ENCODE results near the gene KIF21B. TPM values are rescaled to one million over a fixed set of nuclear protein-coding genes. Genes with fewer than 3 reads are reported as not detected.
"Not testable (repeated sequence)": the region's sequence is repeated elsewhere in the genome, so short reads cannot be mapped to it uniquely, and the experiment has no call there.

Gene KIF21B
- polyA plus RNA-seq, 3 donors = 2.0 to 2.3 (median 2.0) TPM

DNA sequence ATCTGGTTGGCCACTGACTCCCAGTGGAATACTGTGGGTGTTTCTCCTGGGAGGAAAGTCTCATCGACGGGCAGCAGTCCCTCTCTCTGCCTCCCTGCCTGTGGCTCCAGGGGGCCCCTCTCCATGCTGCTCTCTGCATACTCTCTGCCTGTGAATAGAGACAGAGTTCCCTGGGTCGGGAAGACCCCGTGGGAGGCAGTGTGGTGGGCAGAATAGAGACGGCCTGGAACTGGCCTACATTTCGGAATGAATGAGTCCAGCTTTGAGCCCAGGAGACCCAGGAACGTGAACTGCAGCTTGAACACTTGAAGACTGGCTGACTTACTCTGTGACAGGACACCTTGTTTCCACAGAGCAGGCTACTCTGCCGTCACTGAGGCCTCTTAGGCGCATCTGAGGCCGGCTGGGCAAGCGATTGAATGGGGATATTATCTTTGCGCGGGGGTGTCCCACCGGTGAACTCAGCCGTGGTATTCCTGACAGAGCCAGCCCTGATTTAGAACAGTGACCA, 64.0 kb downstream of the KIF21B start:
- DNase-seq (ENCODE audit: low read depth in 3 of 3, low spot score in 2 of 3) = no peak

DNA sequence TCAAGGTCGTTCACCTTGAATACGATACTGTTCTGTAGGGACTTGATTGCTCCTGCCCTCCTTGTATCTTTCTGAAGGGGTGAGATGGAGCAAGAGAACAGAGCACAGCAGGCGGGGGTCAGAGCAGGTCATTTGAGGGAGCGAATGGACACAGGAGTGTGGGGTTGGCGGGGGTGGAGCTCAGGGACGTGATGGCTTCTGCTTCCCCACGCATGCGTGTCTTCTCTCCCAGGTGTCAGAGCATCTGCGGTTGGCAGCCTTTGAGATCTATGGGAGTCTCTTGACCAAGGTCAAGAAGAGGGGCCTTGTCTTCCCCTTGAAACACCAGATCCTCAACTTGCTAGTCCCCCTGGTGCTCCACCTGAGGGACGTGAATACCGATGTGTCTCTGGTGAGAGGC, 64.9 kb downstream of the KIF21B start:
- no peak for DNase-seq (ENCODE audit: low read depth in 3 of 3, low spot score in 2 of 3)

DNA sequence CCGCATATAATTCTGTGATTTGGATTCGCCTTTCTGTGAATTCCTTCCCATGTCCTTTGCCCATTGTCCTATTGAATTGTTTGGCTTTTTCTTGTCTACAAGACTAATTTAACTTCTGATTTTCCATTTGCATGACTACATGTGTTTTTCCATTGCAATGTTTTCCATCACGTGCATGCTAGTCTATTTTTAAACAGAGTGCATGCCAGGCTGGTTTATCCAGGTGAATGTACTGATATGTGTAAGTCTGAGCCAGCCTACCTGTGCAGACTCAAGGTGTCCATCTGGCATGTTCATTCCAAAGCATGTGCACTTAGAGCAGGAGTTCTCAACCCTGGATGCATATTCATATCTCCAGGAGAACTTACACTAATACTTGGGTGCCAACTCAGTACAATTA, 69.1 kb downstream of the KIF21B start:
- DNase-seq (ENCODE audit: low read depth in 3 of 3, low spot score in 2 of 3) = no peak

DNA sequence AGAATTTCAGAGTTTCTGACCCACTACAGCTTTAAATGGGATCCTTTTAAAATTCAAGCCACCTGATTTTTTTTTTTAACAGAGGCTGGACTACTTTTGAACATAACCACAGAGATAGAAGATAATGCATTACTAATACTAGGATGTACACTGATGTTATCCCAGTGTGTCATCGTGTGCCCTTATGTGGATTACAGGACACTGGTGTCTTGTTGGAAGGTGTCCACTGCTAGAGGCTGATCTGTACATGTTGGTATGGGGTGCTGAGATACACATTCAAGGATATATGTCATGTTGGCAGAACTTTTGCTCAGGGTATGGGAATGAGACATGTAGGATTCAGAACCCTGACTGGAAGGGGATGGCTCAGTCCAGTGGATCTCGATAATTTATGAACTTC, 72.5 kb downstream of the KIF21B start:
- no peak for DNase-seq (ENCODE audit: low read depth in 3 of 3, low spot score in 2 of 3)

DNA sequence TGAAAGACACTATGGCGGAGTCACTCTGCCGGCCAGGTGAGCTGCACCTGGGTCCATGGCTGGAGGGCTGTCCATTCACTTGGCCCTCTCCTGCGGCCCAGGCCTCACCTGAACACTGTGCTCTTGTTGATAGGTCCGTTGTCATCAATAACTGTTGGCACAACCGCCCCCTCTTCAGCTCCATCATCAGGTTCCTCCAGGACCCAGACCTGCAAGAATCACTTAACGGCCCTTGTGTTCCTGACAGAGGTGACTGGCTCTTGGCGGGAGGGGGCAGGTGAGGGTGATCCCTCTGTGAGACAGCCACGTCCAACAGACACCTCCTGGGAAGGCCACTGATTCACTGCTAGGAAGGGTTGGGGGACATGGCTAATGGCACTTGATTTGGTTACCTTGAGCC, 73.9 kb downstream of the KIF21B start:
- no peak for DNase-seq (ENCODE audit: low read depth in 3 of 3, low spot score in 2 of 3)

DNA sequence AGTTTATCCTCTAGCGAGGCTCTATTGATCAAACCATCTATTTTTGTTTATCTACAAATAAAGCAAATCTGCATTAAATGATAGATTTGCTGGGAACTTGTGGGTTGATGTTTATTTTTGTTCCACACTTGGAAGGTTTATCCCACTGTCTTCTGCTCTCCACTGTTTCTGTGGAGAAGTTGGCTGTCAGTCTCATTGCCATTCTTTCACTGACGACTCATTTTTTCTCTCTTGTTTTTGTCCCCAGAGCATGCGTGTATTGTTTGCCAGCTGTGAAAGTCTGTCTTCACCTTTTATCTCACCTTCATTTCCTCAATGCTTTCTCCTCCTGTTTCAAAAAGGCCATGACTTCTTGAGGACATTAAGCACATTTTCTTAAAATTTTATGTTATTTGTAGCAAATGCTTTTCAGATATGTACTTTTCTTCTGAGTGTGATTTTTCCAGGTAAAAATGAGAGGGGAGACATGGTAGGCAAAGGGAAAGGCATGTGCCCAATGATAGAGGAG, 76.4 kb downstream of the KIF21B start:
- DNase-seq (ENCODE audit: low read depth in 3 of 3, low spot score in 2 of 3) = no peak

DNA sequence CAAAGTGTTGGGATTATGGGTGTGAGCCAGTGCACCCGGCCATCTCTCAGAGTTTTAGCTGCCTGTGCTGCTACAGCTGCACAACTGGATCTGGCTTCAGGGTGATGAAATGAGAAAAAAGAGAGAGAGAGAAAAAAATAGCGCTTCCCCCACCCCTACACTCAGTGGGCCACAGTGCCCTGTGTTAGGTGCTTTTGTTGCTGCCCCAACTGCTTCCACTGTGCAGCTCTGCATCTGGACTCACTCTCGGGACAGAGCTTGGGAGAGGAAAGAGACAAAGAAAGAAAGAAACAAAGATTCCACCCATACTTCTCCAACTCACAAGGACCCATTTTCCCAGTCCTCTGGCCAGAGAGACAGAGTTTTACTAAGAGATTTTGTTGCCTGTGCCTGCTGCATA, 78.4 kb downstream of the KIF21B start:
- no peak for DNase-seq (ENCODE audit: low read depth in 3 of 3, low spot score in 2 of 3)

DNA sequence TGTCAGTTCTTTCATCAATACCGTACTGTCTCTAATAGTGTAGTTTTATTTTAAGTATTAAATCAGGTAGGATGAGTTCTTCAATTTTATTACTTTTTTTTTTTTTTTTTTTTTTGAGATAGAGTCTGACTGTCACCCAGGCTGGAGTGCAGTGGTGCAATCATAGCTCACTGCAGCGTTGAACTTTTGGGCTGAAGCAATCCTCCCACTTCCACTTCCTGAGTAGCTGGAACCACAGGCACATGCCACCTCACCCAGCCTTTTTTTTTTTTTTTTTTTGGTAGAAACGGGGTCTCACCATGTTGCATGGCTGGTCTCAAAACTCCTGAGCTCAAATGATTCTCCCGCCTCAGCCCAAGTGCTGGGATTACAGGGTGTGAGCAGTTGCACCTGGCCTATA, 84.6 kb downstream of the KIF21B start:
- DNase-seq (ENCODE audit: low read depth in 3 of 3, low spot score in 2 of 3) = no peak

DNA sequence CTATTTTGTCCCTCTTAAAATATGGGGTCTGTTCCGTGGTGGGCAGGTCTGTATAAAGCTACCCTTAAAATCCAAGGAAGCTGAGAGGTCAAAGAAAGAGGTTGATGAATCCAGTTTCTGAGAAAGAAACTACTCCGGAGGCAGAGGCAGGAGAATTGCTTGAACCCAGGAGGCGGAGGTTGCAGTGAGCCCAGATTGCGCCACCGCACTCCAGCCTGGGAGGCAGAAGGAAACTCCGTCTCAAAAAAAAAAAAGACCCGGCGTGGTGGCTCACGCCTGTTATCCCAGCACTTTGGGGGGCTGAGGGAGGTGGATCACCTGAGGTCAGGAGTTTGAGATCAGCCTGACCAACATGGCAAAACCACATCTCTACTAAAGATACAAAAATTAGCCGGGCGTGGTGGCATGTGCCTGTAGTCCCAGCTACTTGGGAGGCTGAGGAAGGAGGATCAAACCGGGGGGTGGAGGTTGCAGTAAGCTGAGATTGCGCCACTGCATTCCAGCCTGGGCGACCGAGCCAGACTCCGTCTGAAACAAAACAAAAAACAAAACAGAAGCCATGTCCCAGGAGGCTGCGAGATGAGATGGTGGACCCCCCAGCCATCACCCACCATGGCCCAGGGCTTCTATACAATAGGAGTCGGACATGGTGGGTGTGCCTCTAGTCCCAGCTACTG, 88.1 kb downstream of the KIF21B start:
- not testable (repeated sequence) for DNase-seq (ENCODE audit: low read depth in 3 of 3, low spot score in 2 of 3)

DNA sequence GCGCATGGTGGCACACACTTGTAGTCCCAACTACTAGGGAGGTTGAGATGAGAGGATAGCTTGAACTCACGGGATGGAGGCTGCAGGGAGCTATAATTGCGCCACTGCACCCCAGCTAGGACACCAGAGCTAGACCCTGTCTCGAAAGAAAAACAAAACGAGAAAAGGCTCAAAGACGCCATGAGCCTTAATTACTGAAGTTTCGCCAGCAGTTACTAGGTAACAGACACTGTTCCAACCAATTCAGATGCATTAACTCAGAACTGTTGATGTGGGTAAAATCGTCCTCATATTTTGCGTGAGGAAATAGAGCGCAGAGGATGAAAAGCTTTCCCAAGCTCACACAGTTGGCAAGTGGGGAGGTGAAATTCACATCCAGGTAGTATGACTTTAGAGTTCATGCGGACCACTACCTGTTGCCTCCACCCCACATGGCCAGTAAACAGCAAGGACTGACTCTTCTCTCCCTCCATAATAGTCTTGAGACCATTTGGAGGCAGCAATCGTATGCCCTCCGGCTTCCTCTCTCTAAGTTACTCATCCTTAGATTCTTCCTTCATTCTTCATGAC, 88.8 kb downstream of the KIF21B start:
- DNase-seq (ENCODE audit: low read depth in 3 of 3, low spot score in 2 of 3) = no peak

DNA sequence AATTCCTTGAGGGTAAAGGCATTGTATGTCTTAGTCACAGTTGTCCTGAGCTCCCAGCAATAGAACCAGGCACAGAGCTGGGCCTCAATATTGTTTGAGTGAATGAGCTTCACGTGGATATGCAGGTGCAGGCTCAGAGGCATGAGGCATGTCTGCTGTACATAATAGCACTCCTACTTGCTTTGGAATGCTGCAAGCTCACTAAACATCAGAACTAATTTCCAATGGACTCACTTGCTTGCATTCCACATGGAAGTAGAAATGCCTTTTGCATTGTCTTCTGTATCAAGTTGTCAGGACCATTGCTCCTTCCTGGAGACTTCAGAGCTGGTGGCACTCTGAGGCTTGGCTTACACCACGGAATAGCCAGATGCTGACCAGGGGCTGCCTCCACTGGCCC, 91.7 kb downstream of the KIF21B start:
- DNase-seq (ENCODE audit: low read depth in 3 of 3, low spot score in 2 of 3) = no peak

DNA sequence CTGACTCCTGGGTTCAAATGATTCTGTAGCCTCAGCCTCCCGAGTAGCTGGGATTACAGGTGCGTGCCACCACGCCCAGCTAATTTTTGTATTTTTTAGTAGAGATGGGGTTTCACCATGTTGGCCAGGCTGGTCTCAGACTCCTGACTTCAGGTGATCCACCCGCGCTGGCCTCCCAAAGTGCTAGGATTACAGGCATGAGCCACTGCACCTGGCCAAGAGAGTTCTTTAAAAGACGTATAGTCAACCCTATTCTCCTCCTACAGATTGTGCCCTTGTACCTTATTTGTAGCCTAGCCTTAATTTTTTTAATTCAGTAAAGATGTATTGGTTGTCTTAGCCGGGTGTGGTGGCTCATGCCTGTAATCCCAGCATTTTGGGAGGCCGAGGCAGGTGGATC, 93.2 kb downstream of the KIF21B start:
- not testable (repeated sequence) for DNase-seq (ENCODE audit: low read depth in 3 of 3, low spot score in 2 of 3)

DNA sequence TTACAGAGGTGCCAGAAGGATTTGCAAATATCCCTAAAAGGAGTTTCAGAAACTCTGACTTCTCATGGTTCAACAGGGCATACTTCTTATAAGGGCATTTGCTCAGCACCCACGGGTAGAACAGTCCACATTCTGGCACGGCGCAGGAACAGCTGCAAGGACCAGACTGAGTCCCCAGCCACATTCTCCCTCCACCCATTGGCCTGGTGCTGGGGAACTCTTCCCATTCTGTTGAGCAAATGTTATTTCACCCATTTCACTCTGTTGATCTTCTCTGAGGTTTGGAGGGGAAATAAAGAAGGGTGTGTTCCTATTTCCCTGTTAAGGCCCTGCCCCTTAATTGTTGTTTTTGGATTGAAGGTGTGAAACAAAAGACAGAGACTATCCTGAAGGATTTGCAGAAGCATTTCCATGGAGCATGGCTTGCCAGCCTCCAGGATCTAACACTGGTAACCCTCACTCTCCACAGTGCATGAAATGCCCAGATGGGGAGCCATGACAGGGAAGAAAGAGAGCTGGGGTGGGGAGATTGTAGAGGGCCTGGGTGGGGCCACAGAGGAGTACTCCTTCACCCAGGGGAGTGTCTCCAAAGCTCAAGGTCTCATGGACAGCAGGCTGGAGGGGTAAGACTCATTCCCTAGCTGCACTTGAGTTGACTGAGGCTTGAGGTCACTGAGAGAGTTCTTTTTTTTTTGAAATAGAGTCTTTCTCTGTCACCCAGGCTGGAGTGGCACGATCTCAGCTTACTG, 93.8 kb downstream of the KIF21B start:
- no peak for DNase-seq (ENCODE audit: low read depth in 3 of 3, low spot score in 2 of 3)

DNA sequence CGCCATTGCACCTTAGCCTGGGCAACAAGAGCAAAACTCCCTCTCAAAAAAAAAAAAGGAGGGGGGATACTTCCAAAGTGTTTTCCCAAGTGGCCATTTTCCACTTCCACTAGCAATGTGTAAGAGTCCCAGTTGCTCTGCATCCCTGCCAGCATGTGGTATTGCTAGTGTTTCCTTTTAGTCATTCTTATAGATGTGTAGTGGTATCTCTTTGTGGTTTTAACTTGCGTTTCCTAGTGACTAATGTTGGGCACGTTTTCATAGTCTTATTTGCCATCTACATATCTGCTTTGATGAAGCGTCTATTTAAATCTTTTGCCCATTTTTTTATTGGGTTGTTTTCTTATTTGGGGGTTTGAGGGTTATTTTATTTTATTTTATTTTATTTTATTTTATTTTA, 97.7 kb downstream of the KIF21B start:
- no peak for DNase-seq (ENCODE audit: low read depth in 3 of 3, low spot score in 2 of 3)

DNA sequence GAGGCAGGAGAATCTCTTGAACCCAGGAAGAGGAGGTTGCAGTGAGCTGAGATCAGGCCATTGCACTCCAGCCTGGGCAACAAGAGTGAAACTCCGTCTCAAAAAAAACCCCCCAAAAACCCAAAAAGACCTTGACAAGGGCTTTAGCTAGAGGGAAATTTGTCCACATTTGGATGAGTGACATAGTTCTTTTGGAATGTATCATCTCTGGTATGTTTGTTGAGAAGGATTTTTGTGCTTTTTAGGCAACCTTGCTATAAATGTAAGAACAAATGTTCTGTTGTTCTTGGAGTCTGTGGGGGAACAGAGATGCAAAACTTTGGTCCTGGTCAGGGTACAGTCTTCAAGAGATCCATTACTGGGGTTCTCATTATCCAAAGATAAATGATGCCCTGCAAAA, 99.9 kb downstream of the KIF21B start:
- DNase-seq (ENCODE audit: low read depth in 3 of 3, low spot score in 2 of 3) = no peak

DNA sequence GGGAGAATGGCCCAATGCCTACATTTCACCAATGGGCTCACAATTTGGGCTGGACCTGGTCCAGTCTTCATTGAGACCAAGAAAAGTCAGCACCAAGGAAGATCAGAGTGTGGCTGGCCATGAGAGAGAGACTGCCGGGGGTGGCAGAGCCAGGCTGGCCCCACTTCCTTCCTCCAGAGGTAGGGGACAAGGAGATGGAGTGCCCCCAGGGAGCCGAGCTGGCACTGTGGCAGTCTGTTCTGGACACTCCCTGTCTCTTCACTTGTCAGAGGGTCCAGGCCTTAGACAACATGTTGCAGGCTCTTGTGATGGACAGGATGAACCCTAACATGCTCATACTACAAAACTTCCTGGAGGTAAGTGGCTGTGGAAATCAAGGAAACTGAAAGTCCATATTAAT, 101.1 kb downstream of the KIF21B start:
- no peak for DNase-seq (ENCODE audit: low read depth in 3 of 3, low spot score in 2 of 3)

DNA sequence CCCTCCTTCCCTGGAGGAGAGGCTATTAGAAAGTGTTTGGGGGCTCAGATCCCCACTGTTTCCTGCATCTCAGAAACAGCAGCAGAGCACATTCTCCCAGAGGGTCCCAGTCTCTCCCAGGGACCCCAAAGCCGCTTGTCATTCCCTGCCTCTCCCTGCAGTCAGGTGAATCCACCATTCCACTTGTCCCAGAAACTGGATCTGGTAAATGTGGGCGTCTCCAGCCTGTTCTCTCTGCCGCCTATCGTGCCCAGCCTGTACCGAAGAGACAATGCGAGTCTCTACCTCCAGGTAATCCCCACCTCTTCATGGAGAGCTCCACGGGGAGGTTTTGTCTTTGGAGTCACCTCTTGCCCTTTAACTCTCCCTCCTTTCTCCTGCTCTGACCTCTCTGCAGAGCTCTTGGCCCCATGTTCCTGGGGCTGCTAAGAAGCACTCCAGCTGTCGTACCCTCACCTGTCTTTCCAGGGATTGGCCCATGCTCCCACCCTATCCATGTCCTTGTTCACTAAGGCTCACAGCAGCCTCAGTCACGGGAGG, 101.9 kb downstream of the KIF21B start:
- no peak for DNase-seq (ENCODE audit: low read depth in 3 of 3, low spot score in 2 of 3)
